GM12875 (cell line): Measurements from ENCODE around the gene OPA3.

Experiments
- H3K4me3 ChIP-seq: one replicate; pipeline ENCODE4 v1.5.1; 2011; ENCODE audit warnings: low read depth, low read length, control low read depth
- CTCF ChIP-seq: IDR thresholded peaks from 2 replicates; pipeline ENCODE4 v1.5.1; 2011; ENCODE audit warnings: low read depth, mild to moderate bottlenecking, control low read depth, inconsistent platforms, low read length, moderate library complexity, borderline replicate concordance; ENCODE audit not compliant: insufficient read depth

Gene OPA3

GRCh38 chr19:45527731-45528130 is 56.9 kb downstream of the OPA3 start:
- no peak overlapping the region for H3K4me3 ChIP-seq
- TF ChIP-seq CTCF, result no peak

GRCh38 chr19:45526971-45527370 is 57.6 kb downstream of the OPA3 start:
- no peak for TF ChIP-seq CTCF
- no peak overlapping the region for H3K4me3 ChIP-seq

- no peak for TF ChIP-seq CTCF
- no peak overlapping the region for H3K4me3 ChIP-seq
Observed at GRCh38 chr19:45526143-45526542, 58.5 kb downstream of the OPA3 start.

- TF ChIP-seq CTCF, result no peak
- no peak overlapping the region for H3K4me3 ChIP-seq
Observed at GRCh38 chr19:45524575-45525129, 60.0 kb downstream of the OPA3 start.

GRCh38 chr19:45523642-45524256 is 60.9 kb downstream of the OPA3 start:
- H3K4me3 ChIP-seq, result no peak overlapping the region
- TF ChIP-seq CTCF, result peak; percentile 76; the same call in 1 of the 2 replicates

GRCh38 chr19:45522010-45522941 is 62.3 kb downstream of the OPA3 start:
- H3K4me3 ChIP-seq, result no peak overlapping the region

More at GRCh38 chr19:45522010-45522941, 62.3 kb downstream of the OPA3 start:
- no peak for TF ChIP-seq CTCF
